ENCODE measurements around the gene HOXA6.
A peak's percentile ranks its signal among the peaks of the same experiment; 100 is the strongest.

The HOXA6 gene

DNA sequence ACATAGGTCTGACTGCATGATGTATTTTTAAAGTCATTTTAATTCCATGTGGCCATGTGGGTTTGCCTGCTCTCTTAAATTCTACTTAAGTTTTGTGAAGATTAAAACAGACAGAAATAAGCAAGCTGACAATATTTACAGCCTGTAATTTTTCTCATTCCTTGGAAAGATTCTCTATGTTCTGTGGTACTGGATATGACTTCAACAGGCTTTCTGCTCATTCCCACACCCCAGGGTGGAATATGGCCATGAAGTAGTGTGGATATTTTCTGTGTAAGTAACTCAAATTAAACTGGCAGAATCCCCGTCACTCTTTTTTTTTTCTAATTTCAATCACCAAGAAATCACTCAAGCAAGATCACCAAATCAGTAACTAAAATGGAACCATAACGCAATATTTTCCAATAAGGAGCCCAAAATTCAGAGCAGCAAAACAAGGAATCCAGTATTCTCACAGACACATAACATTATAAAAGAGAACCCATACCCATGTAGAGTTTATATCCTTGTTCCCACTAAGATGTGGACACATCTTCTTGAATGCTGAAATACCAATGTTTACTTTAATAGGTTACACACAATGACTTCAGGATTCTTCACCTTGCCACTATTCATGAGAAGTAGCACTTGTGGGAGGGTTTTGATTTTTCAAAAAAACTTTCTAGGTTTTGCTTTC lies 9.8 kb downstream of the HOXA6 start:
- DNase-seq (ENCODE audit: low spot score), result no peak

DNA sequence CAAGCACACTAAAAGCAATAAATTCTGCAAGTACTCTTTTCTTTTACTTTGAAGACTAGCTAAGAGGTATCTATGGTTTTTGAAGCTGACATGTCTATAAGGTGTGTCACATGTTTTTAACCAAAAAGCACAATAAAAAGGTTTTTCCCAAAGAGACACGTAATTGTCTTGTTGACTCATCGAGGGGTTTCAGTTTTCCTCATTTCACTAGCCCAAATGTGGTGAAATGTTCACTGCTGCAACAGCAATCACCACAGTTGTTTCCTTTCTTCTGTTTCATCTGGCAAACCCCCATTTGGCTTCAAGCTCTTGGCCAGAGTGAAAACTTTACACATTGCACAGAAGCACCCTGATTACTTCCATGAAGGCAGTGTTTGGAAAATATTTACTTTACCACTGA lies 13.2 kb downstream of the HOXA6 start:
- DNase-seq (ENCODE audit: low spot score), result no peak

DNA sequence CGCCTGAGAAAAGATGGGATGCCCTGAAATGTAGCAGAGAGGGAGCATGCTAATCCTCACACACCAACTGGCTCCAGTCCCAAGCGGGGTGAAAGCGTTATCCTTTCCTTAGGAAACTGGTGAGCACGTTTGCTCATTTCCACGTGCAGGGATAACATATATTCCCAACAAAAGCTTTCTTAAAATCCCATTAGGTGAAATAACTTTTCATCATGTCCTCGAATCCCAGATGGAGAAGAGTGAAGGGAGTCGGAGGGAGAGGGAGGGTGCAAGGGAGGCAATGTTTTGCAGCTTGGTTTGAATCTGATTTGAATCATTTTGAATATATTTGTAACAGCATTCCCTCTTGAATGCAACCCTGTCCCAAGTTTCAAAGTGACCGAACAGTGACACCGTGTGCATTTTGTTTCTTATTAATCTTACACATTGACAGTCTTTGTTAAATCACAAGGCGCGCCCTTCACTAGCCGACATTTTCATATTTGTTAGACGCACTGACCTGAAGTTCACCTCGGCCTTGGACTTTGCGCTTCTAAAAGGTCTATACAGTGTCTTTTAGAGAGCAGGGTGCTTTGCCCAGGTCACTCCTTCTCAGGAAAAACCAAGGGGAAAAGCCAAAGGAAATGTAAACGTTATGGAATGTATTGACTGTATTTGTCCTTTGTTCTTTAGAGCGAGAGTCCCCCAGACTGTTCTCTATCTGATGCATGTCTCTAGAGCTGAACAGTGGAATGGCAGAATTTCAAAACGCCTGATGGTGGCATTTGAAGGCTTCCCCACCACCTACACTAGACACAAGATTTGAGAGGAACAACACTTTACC lies 14.0 kb downstream of the HOXA6 start:
- no peak for DNase-seq (ENCODE audit: low spot score)

DNA sequence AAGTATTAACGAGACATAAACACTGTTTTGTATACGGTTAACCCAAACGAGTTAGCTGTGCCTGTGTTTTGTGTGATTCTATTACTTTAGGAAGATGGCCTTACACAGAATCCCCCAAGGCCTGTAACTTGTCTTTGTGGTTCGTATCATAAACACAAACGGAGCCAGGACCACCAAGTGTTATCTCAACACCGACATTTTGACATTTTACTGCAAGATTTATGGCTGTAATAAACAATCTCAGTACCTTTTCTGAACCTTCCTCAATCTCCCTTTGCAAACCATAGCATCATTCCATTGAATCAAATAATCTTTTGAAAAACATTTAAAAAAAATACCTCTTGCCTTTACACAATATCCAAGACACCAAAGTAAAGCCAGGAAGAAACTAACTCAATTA lies 14.6 kb downstream of the HOXA6 start:
- DNase-seq (ENCODE audit: low spot score), result no peak

DNA sequence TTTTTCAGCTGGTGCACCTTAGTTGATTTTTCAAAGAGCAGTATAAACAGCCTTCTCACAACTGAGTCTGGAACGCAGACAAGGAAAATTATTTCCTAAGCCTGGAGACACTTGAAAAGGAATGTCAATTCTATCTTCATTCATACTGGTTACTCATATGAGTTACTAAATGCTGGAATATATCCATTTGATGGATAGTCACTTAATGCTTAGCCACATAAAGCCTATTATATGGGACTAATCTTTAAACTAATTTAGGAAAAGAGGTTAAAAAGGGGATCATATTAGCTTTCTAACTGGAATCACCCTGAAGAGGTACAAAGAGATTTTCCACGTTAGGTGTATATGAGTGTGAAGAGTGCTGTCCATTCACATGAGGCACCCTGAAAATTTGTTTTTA lies 15.4 kb downstream of the HOXA6 start:
- DNase-seq (ENCODE audit: low spot score), result no peak

DNA sequence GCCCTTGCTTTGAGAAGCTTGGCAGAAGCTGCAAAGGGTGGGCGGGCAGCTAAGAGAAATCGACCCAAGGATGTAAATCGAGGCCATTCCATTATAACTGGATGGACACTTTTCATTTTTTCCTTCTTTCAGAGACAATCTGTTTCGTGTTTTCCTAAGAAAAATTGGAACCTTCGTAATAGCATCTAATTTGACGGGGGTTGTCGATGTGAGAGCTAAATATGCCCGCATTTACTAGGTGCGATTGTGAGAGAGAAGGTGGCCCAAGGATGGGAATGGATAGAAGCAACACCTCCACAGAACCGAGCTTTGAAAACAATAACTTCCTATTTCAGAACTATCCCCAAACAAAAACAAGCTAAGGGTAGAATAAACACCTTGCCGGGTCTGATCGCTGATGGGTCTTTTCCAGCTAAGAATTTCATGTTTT lies 16.2 kb downstream of the HOXA6 start:
- no peak for DNase-seq (ENCODE audit: low spot score)

DNA sequence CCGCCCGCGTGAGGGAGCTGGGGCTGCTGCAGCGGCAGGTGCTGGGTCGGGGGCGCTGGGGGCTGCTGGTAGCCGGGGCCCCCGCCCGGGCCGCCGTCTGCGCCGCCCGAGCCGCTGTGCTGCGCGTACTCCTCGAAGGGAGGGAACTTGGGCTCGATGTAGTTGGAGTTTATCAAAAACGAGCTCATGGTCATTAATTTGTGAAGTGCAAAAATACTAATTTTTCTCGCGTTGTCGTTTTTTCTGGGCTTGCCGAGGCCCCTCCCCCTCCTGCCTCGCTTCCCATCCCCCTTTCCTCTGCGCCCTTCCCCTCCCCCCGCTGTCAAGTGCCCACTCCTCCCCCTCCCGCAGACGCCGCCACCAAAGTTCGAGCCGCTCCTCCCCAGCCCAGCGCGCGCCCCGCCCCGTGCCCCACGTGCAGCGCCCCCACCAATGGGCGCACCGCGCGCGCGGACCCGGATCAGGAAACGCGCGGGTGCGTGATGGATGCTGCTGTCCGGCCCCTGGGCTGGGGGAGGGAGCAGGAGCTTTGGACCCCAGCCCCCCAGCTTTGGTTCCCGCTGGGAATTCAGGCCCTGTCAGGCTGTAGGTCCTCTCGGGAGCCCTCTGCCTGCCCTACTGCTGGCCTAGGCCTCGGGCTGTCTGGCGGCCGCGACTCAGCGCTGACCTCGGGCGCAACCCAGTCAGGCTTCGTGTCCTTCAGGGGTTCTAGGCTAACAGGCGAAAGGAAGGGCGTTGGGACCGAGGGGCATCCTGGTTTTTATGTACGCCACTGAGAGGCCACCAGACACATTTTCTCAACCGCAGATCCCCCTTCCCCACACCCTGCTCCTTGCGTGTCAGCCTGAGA lies 16.8 kb downstream of the HOXA6 start, which contains the start of gene HOXA4:
HOXA4 (minus strand) TSS at position 218 of the 850 bp plus-strand sequence; CDS start at position 194, 24 bp downstream.
- DNase-seq (ENCODE audit: low spot score), result peak; percentile 48

DNA sequence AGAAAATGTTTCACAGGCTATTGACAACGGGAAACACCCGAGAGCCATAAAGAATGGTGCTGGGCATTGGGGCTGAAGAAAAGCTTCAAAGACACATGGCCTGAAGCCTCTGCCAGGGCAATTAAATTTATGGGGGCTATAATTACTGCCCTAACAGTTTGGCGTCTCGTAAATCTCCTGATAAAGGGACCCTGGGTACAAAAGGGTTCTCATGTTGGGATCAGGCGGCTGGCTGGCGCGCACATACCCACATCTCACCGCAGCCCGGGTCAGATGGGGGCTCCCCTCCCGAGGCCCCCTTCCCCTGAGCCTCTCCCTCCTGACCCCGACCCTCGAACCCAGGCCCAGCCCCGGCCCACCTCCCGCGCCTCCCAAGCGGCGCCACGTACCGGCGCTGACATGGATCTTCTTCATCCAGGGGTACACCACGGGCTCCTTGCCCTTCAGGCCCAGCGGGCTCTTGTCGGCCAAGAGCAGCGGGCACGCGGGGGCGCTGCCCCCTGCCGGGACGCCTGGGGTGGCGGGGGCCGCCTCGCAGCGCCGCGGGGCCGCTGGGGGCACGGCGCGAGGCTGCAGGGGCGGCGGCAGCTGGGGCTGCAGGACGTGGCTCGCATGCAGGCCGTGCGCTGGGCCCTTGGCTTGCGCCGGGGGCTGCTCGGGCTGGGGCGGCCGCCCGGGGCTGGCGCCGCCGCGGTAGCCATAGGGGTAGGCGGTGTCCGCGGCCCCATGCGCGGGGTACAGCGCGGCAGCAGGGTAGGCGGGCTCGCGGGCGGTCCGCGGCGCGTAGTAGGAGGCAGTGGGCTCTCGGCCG lies 17.6 kb downstream of the HOXA6 start:
- no peak for DNase-seq (ENCODE audit: low spot score)

DNA sequence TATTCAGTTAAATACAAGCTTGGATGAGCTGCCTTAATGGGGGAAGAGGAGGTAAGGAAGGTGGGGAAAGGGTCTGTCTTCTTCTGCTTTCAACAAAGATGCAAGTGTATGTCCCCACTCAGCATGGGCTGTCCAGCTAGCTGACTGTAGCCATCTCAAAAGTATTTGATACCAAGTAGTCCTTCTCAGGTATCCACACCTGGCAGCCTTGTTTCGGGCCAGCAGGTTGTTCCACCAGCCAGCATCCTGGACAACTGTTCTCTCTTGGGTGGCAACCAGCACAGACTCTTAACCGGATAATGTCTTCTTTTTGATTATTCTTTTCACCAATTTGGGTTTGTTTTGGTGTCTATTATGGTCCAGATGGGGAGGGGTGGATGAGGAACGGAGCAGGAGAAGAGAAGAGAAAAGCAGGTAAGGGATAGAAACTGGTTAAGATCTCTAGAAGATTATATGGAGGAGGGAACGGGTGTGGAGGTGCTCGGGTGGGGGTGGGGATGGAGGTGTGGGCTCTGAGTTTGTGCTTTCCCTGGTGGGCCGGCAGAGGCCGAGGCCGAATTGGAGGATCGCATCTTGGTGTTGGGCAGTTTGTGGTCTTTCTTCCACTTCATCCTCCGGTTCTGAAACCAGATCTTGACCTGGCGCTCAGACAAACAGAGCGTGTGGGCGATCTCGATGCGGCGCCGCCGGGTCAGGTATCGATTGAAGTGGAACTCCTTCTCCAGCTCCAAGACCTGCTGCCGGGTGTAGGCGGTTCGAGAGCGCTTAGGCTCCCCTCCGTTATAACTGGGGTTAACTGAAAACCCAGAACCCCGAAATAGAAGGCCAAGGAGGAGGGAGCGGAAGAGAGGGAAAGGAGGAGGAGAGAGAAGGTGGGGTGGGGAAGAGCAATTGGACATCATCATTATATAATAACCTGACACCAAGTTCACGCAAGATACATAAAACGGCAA lies 18.5 kb downstream of the HOXA6 start:
- DNase-seq (ENCODE audit: low spot score), result no peak

DNA sequence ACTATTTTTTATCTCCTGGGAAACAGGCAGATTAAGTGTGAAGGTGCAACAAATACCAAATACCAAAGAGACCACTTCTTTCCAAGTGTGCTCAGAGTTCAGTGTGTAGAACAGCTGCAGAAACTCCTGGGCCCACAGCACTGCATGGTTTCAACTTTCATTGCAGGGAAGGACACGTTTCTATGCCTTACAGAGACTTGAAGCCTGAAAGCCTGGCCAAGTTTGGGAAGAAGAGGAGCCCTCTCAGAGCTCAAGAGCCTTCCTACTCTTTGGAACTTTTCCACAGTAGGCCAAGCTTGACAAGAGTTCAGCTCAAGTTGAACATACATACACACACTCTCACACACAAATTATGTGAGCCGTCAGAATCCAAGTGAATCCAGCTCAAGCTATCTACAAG lies 19.5 kb downstream of the HOXA6 start:
- DNase-seq (ENCODE audit: low spot score), result no peak

DNA sequence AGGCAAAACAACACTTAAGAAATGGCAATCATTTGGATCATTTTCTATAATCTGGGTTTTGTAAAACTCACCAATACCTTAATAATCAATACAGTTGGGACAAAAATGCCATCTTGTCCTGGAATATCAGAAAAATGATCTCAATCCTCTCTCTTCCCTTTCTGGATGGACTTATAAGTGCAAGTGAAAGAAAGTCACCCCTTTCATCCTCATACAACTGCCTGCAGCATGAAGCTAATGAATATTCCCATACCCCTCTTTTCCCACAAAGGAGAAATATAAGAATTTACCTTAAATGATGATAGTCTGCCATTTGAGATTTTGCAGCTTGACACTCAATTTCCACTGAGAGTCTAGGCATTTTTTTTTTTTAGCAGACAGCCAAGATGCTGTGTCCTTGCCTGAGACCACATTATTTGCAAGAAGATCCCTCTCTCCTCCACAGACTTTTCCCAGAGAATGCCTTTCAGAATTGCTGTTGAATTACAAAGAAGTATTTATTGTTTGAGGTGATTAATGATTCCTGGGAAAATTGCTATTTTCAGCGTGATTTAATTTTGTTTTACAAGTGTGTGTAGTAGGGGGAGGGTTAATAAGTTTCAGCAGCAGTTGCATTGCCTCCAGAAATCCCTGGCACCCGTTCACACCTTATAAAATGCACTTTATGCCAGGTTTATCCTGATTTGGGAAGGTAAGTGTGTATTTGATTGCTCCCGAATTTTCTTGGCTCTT lies 20.8 kb downstream of the HOXA6 start:
- no peak for DNase-seq (ENCODE audit: low spot score)

DNA sequence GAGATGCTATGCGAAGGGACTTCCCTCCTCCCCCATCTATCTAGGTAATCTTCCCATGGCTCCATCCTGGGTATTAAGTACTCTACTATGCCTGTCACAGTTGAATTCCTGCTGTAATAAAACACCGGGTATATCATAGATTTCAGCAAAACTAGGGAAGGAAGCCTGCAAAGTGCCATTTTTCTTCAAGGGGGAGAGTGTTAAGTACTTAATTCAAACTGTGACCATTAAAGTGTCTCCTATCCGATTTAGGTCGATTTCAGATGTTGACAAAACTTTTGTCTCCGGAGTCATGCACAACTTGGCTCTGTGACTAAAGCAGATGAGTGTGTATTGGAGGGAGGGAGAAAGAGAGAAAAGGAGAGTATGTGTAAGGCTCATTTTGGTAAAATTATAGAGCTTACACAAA lies 21.6 kb downstream of the HOXA6 start:
- DNase-seq (ENCODE audit: low spot score), result no peak

DNA sequence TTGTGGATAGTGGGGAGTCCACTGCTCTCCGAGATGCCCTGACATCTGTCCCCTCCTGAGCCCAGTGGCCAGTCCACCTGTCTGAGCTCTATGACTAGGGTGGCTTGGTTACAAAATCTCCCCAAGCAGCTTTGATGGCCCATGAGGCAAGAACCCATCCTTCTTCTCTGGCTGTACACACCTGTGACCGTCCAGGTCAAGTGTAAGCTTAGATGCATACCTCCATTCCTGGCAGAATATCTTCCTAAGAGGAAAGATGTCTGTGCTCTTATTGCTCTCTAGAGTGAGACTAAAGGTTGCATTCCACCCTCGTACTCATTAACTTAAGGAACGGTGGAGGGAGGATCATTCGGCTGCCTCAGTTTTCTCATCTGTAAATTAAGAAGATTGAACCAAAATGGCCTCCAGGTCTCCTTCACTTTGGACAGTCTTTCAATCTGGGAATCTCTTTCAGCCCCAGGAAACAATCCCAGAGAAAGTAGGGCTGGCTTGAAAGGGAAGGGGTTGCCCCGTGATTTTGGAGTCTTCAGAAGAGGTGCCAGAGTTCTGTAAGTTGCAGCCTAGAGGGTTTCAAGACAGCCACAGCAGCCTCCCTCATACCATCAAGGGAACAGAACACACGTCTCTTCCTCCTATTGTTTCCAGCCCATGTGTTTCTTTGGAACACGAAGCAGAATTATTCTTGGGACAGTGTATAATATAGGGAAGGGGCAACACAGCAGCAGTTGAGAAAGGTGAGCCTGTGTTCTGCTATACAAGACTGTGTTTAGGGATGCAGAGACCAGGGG lies 22.5 kb downstream of the HOXA6 start:
- DNase-seq (ENCODE audit: low spot score), result no peak

DNA sequence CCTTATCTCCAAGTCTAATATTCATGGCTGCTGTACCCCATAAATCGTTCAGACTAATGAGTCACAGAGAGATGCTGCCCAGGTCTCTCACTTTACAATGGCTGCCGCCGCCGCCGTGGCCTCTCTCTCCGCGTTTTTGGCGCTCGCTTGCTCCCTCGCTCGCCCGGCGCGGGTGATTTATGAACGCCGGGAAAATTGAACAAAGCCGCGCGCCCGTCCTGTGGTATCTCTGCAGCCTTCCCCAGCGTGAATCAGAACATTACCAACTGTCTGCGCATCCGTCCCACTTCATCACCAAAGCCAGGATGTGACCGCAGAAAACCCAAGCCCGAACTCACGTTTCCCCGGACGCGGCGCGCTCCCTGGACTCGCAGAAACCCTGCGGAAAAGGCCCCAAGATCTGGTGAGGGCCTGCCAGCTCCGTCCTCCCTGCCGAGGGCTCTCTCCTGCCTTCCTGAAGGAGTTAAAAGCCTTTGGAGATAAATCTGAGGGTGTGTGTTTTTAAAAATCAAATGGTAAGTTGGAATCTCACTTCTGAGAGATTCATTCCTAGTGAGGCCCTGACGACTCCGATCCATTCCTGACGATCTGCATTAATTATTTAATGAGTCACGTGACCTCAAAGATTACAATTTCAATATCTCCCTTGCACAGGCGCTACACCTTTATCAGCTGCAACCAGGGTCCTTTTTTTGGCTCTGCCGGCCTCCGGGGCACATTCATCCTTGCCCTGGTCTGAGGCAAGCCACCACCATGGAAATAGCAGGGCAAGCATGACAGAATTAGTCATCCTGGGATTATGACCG lies 23.3 kb downstream of the HOXA6 start:
- DNase-seq (ENCODE audit: low spot score), result no peak

DNA sequence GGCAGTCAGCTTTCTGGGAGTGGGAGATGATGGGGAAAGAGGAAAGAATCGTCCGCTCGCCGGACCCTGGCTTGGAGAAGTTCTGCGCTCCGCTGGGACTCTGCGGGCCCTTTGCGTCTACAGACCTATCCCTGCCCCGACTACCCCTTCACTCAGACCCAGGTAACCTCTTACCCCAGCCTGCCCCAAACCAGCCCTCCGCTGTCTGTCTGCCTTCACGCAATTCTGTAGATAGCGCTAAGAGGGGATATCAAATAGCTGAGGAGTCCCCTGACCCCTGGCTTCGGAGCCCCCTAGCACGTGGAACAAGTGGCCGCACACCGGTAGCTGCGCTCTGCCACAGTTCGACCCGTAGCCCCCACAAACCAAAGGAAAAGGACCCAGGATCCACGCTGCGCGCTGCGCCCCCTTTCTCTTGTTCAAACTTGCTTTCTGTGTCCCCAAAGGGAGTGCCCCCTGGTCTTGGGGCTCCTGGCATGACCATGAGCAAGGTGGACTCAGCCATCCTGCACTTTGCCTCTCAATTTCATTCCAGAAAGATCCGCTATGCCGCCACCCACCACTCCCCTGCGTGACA lies 24.0 kb downstream of the HOXA6 start:
- DNase-seq (ENCODE audit: low spot score), result no peak

DNA sequence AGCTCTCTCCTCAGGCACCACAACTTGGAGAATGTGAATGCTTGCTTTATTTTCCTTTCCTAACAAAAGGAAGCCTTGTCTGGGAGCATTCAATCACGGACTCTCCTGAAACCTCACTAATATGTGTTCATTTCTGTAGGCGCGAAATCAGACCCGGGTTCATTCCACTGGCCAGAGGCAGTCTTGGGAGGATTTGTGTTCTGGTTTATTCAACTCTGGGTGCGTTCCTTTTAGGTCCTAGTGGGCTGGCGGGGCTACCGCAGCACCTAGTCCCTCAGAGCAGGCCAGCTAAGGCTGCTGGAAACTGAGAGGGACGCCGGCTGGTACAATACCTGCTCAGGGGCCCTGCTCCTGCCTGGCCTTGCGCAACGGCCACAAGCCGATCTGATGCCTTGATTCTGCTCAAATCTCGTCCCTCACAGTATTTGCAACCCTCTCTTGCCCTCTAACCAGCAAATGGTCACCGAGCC lies 24.5 kb downstream of the HOXA6 start:
- DNase-seq (ENCODE audit: low spot score), result no peak

DNA sequence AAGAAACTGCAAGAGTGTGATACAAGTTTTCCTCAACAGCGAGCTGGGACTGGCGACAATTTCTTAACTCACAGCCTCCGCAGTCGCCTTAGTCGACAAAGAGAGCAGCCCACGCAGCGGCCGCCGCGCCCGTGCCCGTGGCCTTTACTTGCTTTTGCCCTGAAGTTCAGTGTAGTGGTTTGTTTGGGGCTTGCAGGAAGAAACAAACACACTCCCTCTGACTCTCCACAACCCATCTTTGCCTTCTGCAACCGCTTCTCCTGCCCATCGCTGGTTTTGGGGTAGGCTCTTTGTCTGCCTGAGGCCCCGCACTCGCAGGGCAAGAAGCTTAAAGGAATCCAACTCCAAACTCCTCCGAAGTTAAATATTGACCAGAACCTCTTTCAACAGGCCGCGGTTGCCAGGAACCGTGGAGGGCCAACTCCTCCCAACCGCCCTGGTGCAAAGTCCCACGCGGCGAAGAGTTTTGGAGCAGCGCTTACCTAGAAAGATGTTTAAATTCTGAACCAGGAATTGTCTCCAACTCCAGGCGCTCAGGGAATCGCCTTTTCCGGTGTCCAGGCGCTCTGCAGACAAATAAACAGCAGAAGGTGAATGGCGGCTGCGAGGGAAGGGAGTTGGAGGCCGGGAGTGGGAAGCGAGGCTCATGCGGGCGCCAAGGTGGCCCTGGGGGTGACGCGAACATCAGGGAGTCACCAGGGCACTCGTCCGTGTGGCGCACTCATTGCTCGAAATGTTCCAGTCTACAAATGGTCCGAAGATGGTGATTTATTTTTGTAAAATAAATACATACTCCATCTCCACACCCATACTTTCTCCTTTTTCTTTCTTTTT lies 25.3 kb downstream of the HOXA6 start:
- DNase-seq (ENCODE audit: low spot score), result no peak
